Muscle of back (tissue), 11 donors: ENCODE measurements around the gene ATP6V1F. TPM values are rescaled to one million over a fixed set of nuclear protein-coding genes. Genes with fewer than 3 reads are reported as not detected.

Source experiments
- DNase-seq, 3 donors: peaks; one replicate each; pipeline versions ENCODE4 v3.0.0 to v3.0.0-alpha.2; 2013
- polyA plus RNA-seq, 10 donors: library from polyadenylated mRNA; unstranded; fragments of 120-200 nt; gene quantifications; one replicate each; pipeline ENCODE4 v1.2.1, GENCODE V29; 2013; ENCODE audit not compliant: insufficient read length in 10 of 10

The ATP6V1F gene
- polyA plus RNA-seq, 10 donors, result 89.2 to 144 (median 112) TPM

DNA sequence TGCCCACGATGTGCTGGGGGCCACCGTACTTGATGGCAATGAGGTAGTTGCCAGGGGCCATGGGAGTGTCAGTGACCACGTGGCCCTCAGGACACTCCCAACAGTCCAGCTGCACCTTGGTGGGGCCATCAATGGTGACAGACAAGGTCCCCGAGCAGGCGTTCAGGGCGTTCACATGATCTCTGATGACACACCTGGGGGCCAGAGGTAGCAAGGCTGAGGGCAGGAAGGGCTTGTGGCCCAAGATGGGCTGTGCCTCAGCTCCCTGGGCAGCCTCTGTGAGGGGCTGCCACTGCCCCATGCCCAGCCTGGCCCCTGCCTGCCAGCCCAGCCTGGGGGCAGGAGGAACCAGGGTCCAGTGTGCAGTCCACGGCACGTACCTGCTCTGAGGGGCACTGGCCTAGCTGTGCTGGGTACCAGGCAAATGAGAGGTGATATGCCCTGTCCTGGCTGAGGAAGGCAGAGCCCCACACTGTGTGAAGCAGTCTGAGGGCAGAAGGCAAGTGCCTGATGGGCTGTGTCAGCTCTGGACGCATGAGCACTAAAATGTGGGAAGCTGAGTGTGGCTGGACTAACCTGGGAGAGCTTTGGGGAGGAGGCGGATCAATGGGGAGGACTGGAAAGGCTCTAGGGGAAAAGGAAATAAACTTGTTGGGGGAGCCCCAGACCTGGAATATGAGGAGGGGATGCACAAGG, 51.4 kb downstream of the ATP6V1F start:
- DNase-seq, result no peak

DNA sequence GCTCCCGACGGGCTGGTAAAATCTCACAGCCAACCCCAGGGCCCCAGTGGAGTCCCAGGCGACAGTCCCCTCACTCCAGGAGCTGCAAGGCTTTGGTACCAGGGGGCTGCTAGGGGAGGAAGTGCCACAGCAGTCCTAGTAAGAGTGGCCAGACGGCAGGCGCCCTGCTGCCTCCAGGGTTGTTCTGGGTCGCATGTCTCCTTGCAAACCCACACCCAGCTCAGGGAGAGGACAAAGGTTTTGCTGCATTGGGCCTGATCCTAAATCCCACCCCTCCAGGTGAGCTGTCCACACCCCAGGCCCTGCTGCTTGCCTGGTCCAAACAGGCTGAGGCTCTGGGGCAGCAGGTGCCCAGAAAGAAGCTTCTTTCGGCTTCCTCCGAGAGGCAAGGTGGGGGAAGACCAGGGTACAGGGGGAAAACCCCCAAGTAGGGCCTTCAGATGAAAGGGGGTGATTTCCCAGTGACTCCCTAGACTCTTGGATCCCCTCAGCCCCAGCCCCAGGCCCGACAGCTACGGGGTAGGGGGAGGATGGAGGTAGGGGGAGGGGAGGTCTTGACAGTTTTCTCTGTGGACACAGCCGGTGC, 52.0 kb downstream of the ATP6V1F start:
- no peak for DNase-seq

DNA sequence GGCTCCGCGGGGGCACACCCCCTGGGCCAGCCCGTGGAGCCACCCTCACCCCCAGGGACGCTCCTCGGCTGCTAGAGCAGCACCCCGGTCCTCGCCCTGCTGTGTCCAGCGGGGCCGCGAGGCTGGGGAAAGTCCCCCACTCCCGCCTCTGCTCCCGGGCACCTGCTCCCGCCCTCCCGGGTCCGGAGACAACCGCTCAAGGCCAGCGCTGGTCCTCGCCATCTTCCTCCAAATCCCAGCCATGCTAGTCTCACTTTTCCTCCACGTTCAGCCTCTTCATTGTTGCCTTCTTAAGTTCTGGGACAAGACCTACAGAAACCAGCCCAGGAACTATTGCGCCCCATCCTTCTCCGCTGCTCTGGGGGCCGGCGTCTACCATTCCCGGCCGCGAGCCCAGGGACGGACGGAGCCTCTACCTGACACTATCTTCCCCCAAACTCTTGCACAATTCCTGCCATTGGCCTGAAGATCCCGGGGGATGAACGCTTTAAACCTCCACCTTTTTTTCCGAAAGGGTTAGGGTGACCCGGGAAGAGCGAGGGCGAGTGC, 52.7 kb downstream of the ATP6V1F start:
- DNase-seq, result no peak

Other genes with a start within 250 kb of the ATP6V1F start
- 1 to 10 TPM in 7 of 10 donors, under 1 TPM in 3; 0.36 to 3.2 (median 1.1) TPM for gene GARIN1A, start 190.6 kb upstream of the ATP6V1F start, polyA plus RNA-seq
- gene CALU, start 123.5 kb upstream of the ATP6V1F start, polyA plus RNA-seq, result 100 to 1,000 TPM; 256 to 330 (median 285) TPM
- gene OPN1SW, start 87.1 kb upstream of the ATP6V1F start, polyA plus RNA-seq, result 1 to 10 TPM; 1.7 to 4.2 (median 2.3) TPM
- gene CCDC136, start 70.9 kb upstream of the ATP6V1F start, polyA plus RNA-seq, result 10 to 100 TPM; 12.6 to 30.1 (median 19.4) TPM
- gene FLNC, start 32.5 kb upstream of the ATP6V1F start, polyA plus RNA-seq, result 100 to 1,000 TPM; 328 to 647 (median 563) TPM
- 1 to 10 TPM in 6 of 10 donors, under 1 TPM in 4; 0.48 to 1.8 (median 1.3) TPM for gene KCP, start 47.9 kb downstream of the ATP6V1F start, polyA plus RNA-seq
- 1 to 10 TPM; 1.5 to 3.3 (median 2.3) TPM for gene IRF5, start 75.1 kb downstream of the ATP6V1F start, polyA plus RNA-seq
- gene TNPO3, start 192.3 kb downstream of the ATP6V1F start, polyA plus RNA-seq, result 10 to 100 TPM; 26.1 to 34.7 (median 29.1) TPM